Fibroblast of mammary gland (primary cell): ENCODE data around the gene ABCG4.
"Not testable (repeated sequence)": the region's sequence is repeated elsewhere in the genome, so short reads cannot be mapped to it uniquely, and the experiment has no call there.

Experiments
- DNase-seq: peaks from one replicate; pipeline ENCODE4 v3.0.0-alpha.2; 2010; ENCODE audit warnings: low read depth
- H3K4me3 ChIP-seq: 2 replicates; pipeline ENCODE4 v1.5.1; 2011; ENCODE audit warnings: low read depth, mild to moderate bottlenecking, low read length, moderate library complexity; ENCODE audit not compliant: control insufficient read depth
- CTCF ChIP-seq: conservative IDR thresholded peaks from 2 replicates; pipeline ENCODE4 v1.5.1; 2011; ENCODE audit warnings: low read depth, low read length, inconsistent platforms; ENCODE audit not compliant: control insufficient read depth, insufficient read depth

ABCG4 gene

GRCh38 chr11:119149018-119149785 is at the start of gene ABCG4:
Gene ABCG4 (plus strand): TSS chr11:119149052. CDS start chr11:119149966, 914 bp downstream.
- peak within 1 kb of the TSS; percentile 46 for H3K4me3 ChIP-seq
- DNase-seq: no peak
- no peak for TF ChIP-seq CTCF

- DNase-seq: no peak
- H3K4me3 ChIP-seq: no peak overlapping the region
- TF ChIP-seq CTCF: no peak
These were observed 49.1 kb upstream of the ABCG4 start for GRCh38 chr11:119099711-119100110.

- peak; percentile 51 for TF ChIP-seq CTCF
- peak; percentile 65 for DNase-seq
- H3K4me3 ChIP-seq: peak overlapping the region; percentile 89
These were observed 48.4 kb upstream of the ABCG4 start for GRCh38 chr11:119100246-119100970.

GRCh38 chr11:119100994-119101758 is 47.7 kb upstream of the ABCG4 start:
- peak; percentile 21 for DNase-seq
- peak overlapping the region; percentile 89 for H3K4me3 ChIP-seq
- no peak for TF ChIP-seq CTCF

GRCh38 chr11:119101759-119102423 is 47.0 kb upstream of the ABCG4 start, which contains the start of gene DPAGT1:
Gene DPAGT1 (minus strand): TSS chr11:119101853. CDS start chr11:119101655, 198 bp downstream.
- DNase-seq: peak; percentile 97
- no peak for TF ChIP-seq CTCF
- H3K4me3 ChIP-seq: peak within 1 kb of the TSS; percentile 89

GRCh38 chr11:119103161-119103664 is 45.6 kb upstream of the ABCG4 start:
- peak overlapping the region; percentile 89 for H3K4me3 ChIP-seq
- DNase-seq: not testable (repeated sequence)
